HG02588 (cell line): Measurements from ENCODE around the gene KCNH1.

Experiments
- ATAC-seq: cut with Tn5 transposase; IDR thresholded peaks from one replicate; pipeline ENCODE4 v1.9.1; 2021; ENCODE audit warnings: mild to moderate bottlenecking, moderate library complexity; ENCODE audit not compliant: unreplicated experiment

Gene KCNH1

DNA sequence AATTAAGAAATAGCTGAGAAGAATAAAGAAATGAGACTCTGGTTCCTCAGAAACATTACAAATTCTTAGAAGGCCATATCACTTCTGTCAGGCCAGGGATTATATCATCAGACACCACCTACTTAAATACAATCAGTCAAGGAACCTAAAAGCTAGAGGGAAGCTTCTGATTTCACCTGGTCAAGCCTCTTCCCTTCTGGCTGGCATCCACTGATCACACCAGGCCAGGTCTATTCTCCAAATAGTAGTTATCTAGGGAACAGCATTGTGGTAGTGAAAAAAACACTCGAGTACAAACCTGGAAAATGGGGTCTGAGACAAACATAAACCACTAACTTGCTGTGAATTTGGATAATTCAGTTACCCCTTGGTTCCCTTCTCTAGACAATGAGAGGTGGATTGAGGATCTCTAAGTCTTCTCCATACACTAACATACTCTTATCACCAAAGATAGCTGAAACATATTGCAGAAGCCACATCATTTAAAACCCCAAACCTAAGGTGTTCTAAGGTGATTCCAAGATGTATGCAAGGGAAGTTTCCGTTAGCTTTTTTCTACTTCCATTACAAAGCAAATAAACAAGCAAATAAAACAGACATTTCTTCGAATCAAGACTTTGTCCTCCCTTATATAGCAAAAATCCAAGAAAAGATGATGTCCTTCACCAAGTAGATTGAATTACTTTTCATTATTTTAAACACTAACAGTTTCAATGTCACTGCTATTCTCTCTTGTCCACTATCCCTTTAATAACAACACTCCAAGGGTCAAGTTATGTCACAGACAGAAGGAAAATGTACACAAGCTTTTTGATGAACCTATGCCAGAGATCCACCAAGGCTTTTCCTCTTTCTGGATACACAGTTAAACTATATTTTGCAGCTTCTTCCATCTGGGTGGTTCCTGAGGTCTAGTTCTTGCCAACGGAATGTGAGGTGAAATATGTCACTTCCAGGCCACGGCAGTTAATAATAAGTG is 212.9 kb downstream of the KCNH1 start:
- ATAC-seq = no peak

DNA sequence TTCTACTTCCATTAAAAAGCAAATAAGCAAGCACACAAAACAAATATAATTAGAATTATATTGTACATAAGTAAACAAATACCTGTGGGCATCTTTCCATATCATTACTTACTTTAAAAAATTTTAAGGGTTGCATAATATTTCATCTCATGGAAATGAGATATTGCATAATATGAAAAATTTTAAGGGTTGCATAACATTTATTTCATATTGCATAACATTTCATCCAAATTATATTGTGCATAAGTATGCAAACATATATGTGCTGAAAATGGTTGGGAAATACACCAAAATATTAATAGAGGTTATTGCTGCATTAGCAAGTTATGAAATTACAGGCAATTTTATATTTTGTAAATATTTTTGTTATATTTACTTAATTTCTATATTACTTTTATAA is 213.7 kb downstream of the KCNH1 start:
- no peak for ATAC-seq

DNA sequence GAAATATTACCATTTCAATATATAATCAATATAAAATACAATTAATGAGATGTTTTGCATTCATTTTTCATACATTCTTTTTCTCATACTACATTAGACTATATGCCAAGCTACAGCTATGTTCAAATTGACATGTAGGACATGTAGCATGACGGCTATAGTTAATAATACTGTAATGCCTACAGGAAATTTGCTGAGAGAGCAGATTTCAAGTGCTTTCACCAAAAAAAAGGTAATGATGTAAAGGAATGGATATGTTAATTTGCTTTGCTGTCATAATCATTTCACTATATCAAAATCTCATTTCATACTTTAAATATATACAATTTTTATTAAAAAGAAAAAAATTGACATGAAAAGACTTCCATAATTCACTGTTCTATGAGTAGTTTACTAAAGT is 215.1 kb downstream of the KCNH1 start:
- ATAC-seq = no peak

DNA sequence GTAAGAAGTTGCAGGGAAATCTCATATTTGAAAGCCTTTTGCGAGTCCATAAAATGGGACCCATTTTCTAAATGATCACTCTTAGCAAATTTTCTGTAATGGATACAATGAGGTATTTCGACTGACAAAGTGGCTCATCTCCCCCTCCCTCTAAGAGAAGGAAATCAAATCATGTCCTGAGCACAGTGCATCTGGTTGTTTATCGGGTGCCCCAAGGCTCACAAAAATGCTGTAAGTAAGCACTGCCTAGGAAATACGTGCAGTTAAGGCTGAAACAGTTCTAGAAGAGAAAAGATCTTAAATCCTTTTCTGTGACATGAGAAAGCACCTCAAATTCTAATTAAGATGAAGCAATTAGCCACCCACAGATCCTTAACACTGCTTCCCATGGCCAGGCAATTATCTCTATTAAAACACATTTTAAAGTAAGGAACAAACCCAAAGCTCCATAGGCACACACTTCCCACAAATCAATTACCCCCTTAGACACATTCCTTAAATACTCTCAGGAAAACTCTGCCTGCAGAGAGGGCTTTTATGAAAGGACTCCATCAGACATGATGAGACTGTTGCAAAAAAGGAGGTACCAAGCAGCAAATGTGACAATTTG is 216.3 kb downstream of the KCNH1 start:
- no peak for ATAC-seq

DNA sequence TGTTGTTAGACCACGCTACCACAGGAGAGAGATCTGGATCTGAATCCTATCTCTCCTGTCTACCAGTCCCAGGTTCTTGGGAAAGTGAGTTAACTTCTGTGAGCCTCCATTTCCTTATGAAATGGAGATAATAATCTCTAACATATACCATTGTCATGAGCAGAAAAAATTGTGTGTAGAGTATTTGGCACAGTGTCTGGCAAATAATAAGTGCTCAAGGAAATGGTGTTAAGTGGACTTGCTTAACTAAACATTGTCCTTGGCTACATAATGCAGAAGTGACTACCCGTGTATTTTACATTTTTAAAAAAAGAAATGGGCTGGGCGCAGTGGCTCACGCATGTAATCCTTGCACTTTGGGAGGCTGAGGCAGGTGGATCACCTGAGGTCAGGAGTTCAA is 217.4 kb downstream of the KCNH1 start:
- ATAC-seq = no peak

DNA sequence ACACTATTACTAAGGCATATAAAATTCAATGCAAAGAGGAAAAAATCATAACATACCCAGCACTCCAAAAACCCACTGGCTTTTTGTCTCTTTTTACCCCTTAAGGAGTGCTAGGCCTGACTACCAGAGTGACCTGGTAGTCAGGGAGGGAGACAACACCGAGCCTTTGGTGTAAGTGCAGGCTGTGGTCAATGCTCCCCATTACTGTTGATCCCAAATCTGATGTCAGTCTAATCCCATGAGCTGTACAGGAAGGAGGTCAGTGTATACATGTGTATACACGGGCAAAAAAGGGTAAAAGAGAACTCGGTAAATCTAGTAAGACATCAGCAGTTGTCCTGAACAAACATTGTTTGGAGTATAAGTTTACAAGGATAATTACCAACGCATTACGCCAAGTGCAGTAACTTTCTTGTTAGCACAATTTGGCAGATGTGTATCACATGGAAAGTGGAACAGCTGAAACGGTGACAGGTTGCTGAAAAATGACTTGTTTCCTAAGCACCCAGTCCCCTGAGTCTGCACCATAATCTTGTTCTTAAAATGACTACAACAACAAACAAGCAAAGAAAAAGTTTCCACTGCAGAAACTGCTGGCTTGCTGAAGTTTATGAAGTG is 217.9 kb downstream of the KCNH1 start:
- no peak for ATAC-seq

DNA sequence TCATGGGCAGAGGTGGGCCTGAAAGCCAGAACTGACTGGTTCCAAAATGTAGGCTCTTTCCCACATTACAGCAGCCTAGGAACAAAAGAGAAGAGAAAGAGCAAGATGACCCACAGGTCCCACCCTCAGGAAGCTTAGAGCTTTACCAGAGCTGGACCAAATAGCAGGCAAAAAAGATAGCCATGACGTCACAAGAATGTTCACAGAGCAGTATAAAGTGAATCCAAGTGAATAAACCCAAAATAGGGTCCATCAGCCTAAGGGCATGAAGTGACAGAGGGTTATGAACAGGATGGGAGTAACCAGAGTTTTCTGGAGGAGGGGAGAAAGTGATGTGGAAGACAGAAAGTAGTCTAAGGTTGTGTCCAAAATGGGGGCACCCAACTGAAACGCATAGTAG is 221.2 kb downstream of the KCNH1 start:
- ATAC-seq = no peak

DNA sequence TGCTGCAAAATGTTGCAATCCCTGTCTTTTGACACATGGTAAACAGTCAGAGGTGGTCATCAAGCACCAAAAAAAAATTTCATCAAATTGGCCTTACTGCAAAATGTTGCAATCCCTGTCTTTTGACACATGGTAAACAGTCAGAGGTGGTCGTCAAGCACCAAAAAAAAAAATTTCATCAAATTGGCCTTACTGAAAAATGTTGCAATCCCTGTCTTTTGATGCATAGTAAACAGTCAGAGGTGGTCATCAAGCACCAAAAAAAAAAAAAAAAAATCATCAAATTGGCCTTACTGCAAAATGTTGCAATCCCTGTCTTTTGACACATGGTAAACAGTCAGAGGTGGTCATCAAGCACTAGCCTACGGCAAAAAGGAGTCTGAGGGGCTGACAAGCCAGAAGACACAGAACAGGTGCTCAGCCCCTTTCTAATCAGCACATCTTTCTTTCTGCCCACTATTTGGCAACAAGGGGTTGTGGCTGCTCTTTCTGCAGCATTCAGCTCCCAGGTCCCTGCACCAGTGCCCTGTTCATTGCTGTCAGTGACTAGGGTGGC is 223.8 kb downstream of the KCNH1 start:
- ATAC-seq = no peak

DNA sequence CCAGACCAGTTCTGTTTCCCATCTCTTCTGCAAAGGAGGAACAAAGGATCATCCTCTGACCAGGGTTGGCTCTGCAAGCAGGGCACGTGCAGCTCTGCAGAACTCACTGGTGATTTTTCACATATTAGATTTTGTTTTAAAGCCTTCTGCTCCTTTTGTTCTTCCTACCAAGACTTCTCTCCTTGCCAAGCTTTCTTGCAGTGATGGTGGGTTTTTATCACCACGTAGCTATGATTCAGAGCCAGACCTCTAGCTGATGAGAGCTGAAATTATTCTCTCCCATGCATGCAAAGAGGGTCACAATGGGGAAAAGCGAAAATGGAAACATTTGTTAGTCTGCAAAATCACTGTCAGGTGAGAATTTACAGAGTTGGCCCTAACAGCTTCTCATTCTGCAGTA is 225.2 kb downstream of the KCNH1 start:
- ATAC-seq = no peak

DNA sequence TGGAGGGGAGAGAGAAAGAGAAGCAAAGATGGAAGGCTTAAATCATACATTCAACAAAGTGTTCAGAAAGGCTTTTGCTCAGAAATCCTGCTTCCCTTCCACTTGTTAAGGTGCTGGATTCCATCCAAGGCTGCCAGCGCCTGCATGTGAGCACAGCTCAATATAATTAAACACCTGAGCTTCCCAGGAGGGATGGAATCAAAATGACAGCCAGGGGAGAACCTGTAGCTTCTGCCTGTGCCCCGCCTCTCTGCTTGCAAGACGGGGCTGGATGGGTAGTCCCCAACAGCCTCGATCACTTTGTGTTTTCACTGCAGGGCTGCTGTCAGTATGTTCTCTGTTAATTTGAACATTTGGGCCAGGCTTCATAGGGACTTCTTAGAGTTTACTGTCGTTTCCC is 225.7 kb downstream of the KCNH1 start:
- no peak for ATAC-seq

DNA sequence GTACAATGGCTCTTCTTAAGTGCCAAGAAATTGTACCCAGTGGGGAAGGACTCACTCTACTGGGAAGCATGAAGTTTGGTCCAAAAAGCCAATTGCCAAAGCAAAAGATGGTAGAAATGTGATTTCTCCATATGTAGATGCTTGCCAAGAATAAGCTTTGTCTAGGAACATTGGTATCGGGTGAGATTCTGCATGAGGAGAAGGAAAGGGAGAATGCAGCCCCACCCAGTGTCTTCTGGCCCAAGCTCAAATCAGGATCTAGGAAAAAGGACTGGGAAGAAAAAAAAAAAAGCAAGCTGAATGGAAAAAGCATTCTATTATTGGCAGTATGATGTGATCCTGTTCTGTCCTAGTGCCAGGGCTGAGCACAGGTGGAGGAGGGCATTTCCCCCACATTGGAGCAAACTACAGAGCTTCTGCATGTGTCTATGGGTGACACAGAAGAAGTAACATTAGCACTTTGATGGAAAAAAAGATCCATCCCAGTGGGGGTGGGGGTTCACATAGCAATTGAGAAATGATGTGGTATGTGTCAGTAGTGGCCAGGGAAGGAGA is 226.6 kb downstream of the KCNH1 start:
- ATAC-seq = no peak

DNA sequence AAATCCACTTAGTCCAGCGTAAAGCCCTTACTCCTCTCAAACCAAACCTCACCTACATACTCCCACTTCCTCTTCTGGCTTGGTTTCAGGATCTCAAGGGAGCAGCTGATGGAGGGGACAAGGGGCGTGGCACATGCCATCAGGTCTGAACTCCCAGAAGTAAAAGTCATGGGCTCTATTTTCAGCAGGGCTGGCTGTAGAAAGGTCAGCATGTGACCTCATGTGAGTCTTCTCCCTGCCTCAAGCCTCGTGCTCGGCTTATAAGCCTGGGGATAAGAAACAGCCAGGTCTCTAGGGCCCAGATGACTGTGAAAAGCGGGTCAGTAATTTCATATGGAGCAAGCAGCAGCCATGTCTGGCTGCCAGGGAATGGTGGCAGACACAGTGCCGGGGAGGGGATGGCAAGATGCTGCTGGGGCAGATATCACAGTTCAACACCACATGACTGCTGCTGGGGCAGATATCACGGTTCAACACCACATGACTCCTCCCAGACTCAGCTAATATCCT is 227.9 kb downstream of the KCNH1 start:
- no peak for ATAC-seq

DNA sequence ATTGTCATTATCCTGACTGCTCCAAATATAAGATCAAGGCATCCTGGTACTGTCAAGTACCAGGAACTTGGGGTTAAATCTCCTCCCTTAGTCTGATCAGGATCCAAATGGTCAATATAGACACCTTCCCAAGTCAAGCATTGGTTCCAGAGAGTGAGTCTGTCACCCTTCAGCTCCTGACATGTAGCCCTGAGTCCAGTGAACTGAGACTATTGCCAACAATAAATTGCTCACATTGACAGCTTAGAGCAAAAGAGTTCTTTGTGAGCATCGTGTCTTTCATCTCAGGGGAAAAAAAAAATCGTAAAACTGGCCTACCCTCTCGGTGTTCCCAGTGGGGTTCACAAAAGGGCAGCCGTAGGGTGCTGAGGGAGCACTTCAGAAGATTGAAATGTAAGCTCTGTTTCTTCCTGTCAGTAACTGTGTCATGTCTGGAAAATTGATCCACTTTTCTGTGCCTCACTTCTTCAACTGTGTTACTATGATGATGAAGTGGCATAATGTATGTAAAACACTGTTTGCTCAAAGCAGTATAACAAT is 228.5 kb downstream of the KCNH1 start:
- ATAC-seq = no peak

DNA sequence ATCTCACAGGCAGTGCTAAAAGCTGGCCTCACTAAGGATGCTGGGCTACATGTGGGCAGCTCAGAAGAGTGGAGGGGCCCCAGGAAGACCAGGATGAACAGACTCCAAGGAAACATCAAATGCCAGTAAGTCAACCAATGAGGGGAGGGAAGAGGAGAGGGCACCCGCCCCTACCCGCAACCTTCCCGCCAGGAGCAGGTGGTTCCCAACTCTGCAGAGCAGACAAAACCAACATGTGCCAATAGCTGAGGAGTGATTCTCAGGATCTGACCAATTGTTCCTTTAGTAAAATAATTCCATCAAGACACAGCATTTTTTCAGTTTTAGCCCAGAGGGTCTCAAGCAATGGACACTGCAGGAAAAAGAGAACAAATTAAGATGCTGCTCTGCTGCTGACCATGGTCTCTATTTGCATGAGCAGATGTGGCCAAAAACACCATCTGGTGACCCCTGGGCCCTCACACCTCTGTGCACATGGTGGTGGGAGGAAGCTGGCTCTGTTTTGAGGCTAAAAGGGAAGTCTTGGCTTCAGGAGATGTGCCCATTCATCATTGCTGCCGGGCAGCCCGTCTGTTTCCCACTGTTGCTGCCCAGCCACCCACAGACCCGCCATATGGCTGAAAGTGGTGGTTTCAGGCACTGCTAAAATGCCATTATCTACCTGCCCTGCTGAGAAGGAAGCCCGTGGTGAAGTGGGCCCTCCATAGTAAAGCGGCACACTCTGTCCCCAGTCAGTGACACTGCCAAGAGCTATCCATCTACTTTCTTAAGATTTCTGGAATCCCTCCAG is 231.8 kb downstream of the KCNH1 start:
- ATAC-seq = no peak

DNA sequence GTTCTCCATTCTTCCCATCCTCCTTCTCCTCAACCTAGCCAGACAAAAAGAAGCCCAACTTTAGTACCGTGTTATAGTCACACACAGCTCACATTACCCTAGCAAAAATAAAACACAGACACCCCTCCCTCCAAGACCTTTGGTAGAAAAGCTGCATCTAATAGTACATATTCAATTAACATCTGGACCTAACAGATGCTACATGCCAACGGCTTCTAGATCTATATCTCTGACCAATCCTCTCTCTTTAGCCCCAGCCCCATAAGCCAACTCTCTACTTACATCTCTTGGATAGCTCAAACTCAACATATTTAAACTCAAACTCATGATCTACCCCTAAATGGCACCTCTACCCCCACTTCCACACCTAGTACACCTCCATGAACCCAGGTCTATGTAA is 233.1 kb downstream of the KCNH1 start:
- no peak for ATAC-seq

DNA sequence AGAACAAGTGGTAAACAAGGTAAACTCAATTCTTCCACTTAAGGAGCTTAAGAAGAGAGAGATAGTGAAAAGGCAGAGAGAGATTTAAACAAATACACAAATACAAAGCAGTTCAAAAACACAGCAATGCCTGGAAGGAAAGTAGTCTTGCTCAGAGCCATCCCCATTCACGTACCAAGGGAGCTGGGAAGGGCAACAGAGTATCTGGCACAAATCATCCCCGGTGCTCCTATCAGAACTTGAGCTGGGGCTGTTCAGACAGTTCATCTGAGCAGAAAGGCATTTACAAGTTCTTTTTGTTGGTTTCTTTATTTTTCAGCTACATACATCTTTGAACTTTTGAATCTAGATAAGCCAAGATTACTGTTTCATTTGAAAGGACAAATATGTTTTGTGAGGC is 233.9 kb downstream of the KCNH1 start:
- no peak for ATAC-seq

DNA sequence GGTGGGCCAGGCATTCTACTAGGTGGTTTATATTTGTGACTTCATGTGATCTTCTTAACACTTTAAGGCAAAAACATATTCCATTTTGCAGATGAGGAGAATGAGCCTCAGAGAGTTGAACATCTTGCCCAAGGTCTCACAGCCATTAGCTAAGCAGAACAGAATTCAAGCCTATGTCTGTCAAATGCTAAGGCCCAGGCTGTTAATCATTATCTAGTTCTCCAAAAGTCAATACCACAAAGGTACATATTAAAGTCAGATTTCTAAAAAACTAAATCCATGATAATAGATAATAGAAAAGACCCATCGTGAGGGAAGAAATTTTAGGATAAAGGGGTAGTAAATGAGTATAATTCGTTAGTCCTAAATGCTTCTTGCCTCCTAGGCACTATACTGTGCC is 234.3 kb downstream of the KCNH1 start:
- ATAC-seq = no peak

DNA sequence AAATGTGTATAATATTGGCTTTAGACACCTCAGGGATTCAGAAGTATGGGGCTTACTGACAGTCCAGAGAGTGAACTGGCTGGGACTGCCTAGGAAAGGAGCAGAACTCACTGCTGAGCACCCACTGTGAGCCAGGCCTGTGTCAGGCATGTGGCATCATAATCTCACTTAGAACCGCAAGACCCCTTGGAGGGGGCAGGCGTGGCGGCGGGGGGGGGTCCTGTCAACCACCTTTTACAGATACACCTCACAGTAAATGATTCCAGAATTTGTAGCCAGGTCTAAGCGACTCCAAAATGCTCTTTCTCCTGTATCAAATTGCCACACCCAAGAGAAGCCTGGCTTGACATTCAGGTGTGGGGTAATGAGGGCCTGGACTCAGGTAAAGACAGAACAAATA is 235.5 kb downstream of the KCNH1 start:
- no peak for ATAC-seq

DNA sequence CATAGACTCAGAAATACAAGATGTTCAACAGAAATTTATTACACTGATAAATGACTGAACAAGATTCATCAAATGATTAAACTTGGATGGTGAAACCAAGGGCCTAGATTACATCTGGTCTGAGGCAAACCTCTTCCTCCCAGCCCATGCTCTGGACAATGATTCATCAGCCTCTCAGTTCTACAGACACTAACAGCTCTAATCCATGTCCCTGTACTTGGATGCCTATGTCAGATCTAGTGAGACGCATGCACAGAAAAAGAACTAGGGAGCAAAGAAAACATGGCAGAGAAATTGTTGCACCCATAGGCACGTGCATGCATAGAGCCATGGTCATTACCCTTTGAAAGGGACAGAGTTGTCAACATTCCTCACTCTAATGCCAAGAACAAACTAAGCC is 250.1 kb downstream of the KCNH1 start:
- ATAC-seq = no peak
